CD4-positive, alpha-beta T cell treated with Interleukin-6 for 4 hours (primary cell): ENCODE measurements around the gene ATP5PO.
"Not testable (repeated sequence)": the region's sequence is repeated elsewhere in the genome, so short reads cannot be mapped to it uniquely, and the experiment has no call there.

ENCODE experiments used
- DNase-seq: peaks from one replicate; pipeline ENCODE4 v3.0.0-alpha.2; 2020; ENCODE audit warnings: mixed read lengths

The ATP5PO gene

GRCh38 chr21:33865996-33866575, 49.5 kb downstream of the ATP5PO start:
- DNase-seq: no peak

GRCh38 chr21:33865176-33865575, 50.4 kb downstream of the ATP5PO start:
- DNase-seq: no peak

DNA sequence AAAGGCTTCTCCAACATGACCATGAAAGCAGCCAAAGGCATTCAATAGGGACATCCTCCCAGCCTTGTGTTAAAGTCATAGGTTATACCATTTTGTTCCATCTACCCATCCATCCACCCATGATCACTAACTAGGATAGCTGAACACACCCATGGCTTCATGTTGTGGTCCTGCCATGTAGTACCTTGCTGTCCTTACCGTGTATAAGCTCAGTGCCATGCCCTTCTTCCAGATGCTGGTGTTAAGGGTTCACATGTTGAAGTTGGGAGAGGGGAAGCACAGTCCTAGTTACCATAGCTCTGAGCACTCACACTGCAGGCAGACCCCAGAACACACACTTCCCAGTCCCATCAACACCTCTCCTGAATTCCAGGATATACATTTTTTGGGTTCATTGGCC, 51.5 kb downstream of the ATP5PO start:
- no peak for DNase-seq

DNA sequence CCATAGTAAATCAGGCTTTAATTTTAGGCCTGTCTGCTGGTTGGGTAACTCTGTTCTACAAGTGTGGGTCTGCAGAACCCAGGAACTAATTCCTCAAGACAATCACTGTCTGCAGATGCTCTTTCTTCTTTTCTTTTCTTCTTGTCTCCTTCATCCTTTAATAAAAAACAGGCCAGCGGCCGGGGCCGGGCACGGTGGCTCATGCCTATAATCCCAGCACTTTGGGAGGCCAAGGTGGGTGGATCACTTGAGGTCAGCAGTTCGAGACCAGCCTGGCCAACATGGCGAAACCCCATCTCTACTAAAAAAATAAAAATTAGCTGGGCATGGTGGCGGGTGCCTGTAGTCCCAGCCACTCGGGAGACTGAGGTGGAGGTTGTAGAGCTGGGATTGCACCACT, 52.4 kb downstream of the ATP5PO start:
- DNase-seq: not testable (repeated sequence)

GRCh38 chr21:33861125-33861524, 54.5 kb downstream of the ATP5PO start:
- DNase-seq: no peak

GRCh38 chr21:33860332-33860879, 55.2 kb downstream of the ATP5PO start:
- DNase-seq: no peak

- DNase-seq: no peak
These were observed 56.1 kb downstream of the ATP5PO start for GRCh38 chr21:33859373-33860102.

- no peak for DNase-seq
These were observed 56.8 kb downstream of the ATP5PO start for GRCh38 chr21:33858667-33859372.

- no peak for DNase-seq
These were observed 57.5 kb downstream of the ATP5PO start for GRCh38 chr21:33857846-33858666.

DNA sequence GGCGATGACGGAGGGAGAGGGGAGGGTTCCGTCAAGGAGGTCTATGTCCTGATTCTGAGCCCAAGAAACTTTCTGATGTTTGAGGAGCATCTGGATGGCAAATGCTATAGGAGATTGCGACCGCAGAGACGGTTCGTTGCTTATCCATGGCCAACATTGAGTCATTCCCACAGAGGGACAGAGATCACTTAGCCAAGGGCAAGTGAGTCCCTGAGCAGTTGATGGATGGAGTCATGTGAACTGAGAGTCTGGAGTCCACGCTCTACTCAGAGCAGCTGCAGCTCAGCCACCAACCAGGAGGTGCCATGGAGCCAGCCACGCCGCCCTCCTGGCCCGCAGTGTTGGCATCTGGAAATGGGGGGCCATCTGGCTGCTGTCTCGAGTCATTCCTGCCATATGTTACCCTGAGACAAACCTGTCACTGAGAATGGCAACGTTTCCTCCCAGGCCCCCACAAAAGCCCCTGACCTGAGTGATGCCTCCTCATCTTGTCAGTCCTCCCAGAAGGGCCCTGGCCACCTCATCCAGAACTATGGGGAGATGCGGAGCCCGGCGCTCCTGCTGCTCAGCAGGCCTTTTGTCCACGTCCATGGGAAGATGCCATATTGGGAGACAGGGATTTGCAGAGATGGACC, 58.6 kb downstream of the ATP5PO start:
- DNase-seq: no peak

DNA sequence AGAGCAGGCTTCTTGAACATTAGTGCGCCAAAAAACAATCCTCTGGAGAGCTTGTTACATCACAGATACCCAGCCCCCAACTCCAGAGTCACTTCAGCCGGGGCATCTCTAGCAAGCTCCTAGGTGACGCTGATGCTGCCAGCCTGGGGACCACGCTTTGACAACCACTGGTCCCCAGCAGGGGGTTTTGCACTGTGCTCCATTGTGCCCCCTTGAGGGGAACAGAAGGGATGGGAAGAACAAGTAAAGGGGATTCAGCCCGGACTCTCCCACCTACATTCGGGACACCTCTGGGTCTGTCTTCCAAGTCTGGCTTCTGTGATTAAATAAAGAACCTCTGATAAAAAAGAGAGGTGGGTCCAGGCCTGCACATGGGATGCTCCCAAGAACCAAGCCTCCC, 60.4 kb downstream of the ATP5PO start:
- no peak for DNase-seq

DNA sequence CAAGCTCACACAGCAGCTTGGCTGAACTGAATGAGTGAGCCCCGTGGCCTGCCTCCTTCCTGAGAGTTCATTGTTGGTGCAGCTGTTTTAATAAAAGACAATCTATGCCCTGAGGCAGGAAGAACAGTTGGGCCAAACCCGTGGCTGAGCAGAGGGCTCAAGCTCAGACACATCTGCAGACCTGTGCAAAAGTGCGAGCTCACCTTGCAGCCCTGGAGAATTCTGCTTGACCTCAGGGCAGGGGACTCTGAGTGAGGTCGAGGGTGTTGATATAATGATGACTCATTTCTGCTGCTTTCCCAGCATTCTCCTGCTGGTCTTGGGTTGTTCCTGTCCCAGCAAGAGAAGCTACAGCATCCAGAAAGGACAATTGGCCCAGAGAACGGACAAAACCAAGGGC, 61.0 kb downstream of the ATP5PO start:
- DNase-seq: no peak
